ENCODE measurements around the gene RAD18. TPM values are rescaled to one million over a fixed set of nuclear protein-coding genes. Genes with fewer than 3 reads are reported as not detected.
A peak's percentile ranks its signal among the peaks of the same experiment; 100 is the strongest.

Gene RAD18
- total RNA-seq, 1 donor from 2014 or later, result 6.0 TPM

DNA sequence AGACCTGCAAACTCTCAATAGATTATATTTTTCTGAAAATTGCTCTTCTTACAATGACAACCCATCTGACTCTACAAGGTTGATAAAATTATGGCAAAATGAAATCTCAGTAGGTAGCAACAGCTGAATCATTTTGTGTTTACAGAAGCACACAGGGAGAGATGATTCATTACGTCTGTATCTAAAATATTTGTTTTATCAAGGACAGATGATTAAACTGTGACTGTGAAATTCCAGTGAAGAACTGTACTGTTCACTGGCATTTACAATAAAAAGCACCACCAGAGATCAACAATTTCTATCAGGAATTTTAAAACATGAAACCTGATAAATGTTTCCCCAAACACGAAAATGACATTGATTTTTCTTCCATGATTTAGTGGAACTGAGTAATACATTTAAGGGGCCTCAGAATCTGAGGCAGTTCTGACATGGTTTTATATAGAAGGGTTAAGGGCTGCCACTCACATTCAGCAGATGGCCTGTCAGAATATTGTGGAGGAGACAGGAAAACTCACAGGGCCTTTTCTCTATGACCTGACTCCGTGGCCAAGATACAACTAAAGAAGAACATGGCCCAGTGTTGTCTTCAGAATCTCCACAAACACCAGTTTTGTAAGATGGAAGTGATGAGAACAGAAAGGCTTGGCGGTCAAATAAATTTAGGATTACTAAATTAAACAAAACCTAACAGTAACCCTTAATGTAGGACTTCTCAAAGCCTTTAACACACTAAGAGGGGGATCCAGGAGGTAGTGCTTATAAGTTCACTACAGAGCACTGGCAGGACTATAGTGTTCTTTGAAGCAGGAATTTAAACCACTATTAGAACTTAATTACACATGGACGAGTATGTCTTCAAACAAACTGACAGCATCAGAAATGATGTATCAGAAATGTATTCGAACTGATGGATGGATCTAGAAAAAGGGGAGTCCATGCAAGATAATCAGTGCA lies 25.9 kb downstream of the RAD18 start:
- H3K4me2 ChIP-seq (ENCODE audit: low read length), result peak overlapping the region; percentile 65
- TF ChIP-seq, protein P1, sequence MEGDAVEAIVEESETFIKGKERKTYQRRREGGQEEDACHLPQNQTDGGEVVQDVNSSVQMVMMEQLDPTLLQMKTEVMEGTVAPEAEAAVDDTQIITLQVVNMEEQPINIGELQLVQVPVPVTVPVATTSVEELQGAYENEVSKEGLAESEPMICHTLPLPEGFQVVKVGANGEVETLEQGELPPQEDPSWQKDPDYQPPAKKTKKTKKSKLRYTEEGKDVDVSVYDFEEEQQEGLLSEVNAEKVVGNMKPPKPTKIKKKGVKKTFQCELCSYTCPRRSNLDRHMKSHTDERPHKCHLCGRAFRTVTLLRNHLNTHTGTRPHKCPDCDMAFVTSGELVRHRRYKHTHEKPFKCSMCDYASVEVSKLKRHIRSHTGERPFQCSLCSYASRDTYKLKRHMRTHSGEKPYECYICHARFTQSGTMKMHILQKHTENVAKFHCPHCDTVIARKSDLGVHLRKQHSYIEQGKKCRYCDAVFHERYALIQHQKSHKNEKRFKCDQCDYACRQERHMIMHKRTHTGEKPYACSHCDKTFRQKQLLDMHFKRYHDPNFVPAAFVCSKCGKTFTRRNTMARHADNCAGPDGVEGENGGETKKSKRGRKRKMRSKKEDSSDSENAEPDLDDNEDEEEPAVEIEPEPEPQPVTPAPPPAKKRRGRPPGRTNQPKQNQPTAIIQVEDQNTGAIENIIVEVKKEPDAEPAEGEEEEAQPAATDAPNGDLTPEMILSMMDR (IDR thresholded peaks at IDR 0.05; ENCODE audit: insufficient read depth, low read depth, low read length), result no peak
- TF ChIP-seq EZH2 (IDR thresholded peaks at IDR 0.05; ENCODE audit: insufficient read depth, low read length), result no peak
- peak overlapping the region; percentile 93 for H3K27ac ChIP-seq (ENCODE audit: low read depth, low read length)
- H3K36me3 ChIP-seq (ENCODE audit: insufficient read depth, low read length), result peaks cover 20% of the 10 kb centered on the region
- no peaks in the 10 kb centered on the region for H3K27me3 Mint-ChIP-seq (ENCODE audit: low read depth, unreplicated experiment)
- peak; percentile 70 for FAIRE-seq
- H3K4me1 Mint-ChIP-seq (ENCODE audit: low read depth, unreplicated experiment), result peaks cover 14% of the 10 kb centered on the region
- H3K4me1 ChIP-seq (ENCODE audit: insufficient read depth, low read length), result peaks cover 25% of the 10 kb centered on the region
- no peak overlapping the region for H3K4me3 Mint-ChIP-seq (ENCODE audit: unreplicated experiment)
- H3K4me3 ChIP-seq (ENCODE audit: insufficient read depth, low read depth, low read length), result peak overlapping the region; percentile 13
- no peaks in the 10 kb centered on the region for H3K27me3 ChIP-seq (ENCODE audit: insufficient read depth, low read length)
- peak overlapping the region; percentile 89 for H3K27ac Mint-ChIP-seq (ENCODE audit: unreplicated experiment)
- no peak overlapping the region for H2AFZ ChIP-seq (ENCODE audit: low read depth, low read length)
- DNase-seq (ENCODE audit: low read depth), result peak; percentile 90
- H3K79me2 ChIP-seq (ENCODE audit: insufficient read depth, low read length), result peaks cover 3% of the 10 kb centered on the region
- H3K9me3 Mint-ChIP-seq (ENCODE audit: unreplicated experiment), result no peaks in the 10 kb centered on the region
- H4K20me1 ChIP-seq (ENCODE audit: insufficient read depth, low read length), result no peaks in the 10 kb centered on the region
- no peaks in the 10 kb centered on the region for H3K36me3 Mint-ChIP-seq (ENCODE audit: low read depth, unreplicated experiment)
- H3K9me3 ChIP-seq (ENCODE audit: insufficient read depth, low read depth, low read length), result no peaks in the 10 kb centered on the region
- H3K9ac ChIP-seq (ENCODE audit: low read length), result peak overlapping the region; percentile 73

DNA sequence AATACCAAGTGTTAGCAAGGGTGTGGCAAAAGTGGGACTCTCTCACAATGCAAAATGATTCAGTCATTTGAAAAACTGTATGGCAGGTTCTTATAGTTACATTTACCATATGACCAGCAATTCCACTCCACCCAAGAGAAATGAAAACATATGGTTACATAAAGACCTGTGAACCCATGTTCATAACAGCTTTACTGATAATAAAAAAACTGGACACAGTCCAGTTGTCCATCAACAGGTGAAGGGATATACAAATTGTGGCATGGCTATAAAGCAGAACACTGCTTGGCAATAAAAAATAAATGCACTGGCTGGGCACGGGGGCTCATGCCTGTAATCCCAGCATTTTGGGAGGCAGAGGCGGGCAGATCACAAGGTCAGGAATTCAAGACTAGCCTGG lies 30.8 kb downstream of the RAD18 start:
- no peaks in the 10 kb centered on the region for H4K20me1 ChIP-seq (ENCODE audit: insufficient read depth, low read length)
- H3K36me3 ChIP-seq (ENCODE audit: insufficient read depth, low read length), result peaks cover 4% of the 10 kb centered on the region
- peaks cover 9% of the 10 kb centered on the region for H3K4me1 Mint-ChIP-seq (ENCODE audit: low read depth, unreplicated experiment)
- peaks cover 4% of the 10 kb centered on the region for H3K79me2 ChIP-seq (ENCODE audit: insufficient read depth, low read length)
- no peak overlapping the region for H3K4me2 ChIP-seq (ENCODE audit: low read length)
- H3K27me3 ChIP-seq (ENCODE audit: insufficient read depth, low read length), result no peaks in the 10 kb centered on the region
- DNase-seq (ENCODE audit: low read depth), result no peak
- H3K9me3 ChIP-seq (ENCODE audit: insufficient read depth, low read depth, low read length), result no peaks in the 10 kb centered on the region
- FAIRE-seq, result no peak
- peaks cover 13% of the 10 kb centered on the region for H3K4me1 ChIP-seq (ENCODE audit: insufficient read depth, low read length)
- no peak overlapping the region for H3K27ac ChIP-seq (ENCODE audit: low read depth, low read length)
- no peaks in the 10 kb centered on the region for H3K36me3 Mint-ChIP-seq (ENCODE audit: low read depth, unreplicated experiment)
- H3K9me3 Mint-ChIP-seq (ENCODE audit: unreplicated experiment), result no peaks in the 10 kb centered on the region
- no peak overlapping the region for H3K4me3 Mint-ChIP-seq (ENCODE audit: unreplicated experiment)
- TF ChIP-seq, protein P1 (IDR thresholded peaks at IDR 0.05; ENCODE audit: insufficient read depth, low read depth, low read length), result no peak
- no peak for TF ChIP-seq EZH2 (IDR thresholded peaks at IDR 0.05; ENCODE audit: insufficient read depth, low read length)
- no peak overlapping the region for H3K27ac Mint-ChIP-seq (ENCODE audit: unreplicated experiment)
- H3K27me3 Mint-ChIP-seq (ENCODE audit: low read depth, unreplicated experiment), result no peaks in the 10 kb centered on the region
- no peak overlapping the region for H3K9ac ChIP-seq (ENCODE audit: low read length)
- H2AFZ ChIP-seq (ENCODE audit: low read depth, low read length), result no peak overlapping the region
- H3K4me3 ChIP-seq (ENCODE audit: insufficient read depth, low read depth, low read length), result no peak overlapping the region

DNA sequence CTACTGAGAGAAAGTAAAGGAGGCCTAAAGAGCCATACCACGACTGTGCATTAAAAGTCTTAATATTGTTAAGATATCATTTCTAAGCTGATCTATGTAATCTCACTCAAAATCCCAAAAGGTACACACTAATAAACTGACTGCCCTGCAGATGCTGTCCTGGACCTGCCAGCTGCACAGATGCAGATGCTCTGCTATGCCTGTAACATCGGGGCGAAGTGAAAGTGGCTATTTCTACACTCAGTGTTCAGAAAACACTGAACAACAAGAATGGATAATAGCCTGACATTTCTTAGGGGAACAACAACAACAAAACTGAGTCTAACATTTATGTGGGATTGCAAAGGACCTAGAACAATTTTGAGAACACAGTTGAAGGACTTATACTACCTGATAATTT lies 31.9 kb downstream of the RAD18 start:
- H3K9ac ChIP-seq (ENCODE audit: low read length), result no peak overlapping the region
- FAIRE-seq (peak; percentile 20), DNase-seq (ENCODE audit: low read depth) (no peak)
- Mint-ChIP-seq H3K4me3 (ENCODE audit: unreplicated experiment) (no peak overlapping the region), H3K4me1 (ENCODE audit: low read depth, unreplicated experiment) (no peaks in the 10 kb centered on the region), H3K27ac (ENCODE audit: unreplicated experiment) (no peak overlapping the region), H3K27me3 (ENCODE audit: low read depth, unreplicated experiment) (no peaks in the 10 kb centered on the region), H3K9me3 (ENCODE audit: unreplicated experiment) (peaks cover 2% of the 10 kb centered on the region), H3K36me3 (ENCODE audit: low read depth, unreplicated experiment) (no peaks in the 10 kb centered on the region)
- H2AFZ ChIP-seq (ENCODE audit: low read depth, low read length), result no peak overlapping the region
- H3K27me3 ChIP-seq (ENCODE audit: insufficient read depth, low read length), result no peaks in the 10 kb centered on the region
- H3K4me3 ChIP-seq (ENCODE audit: insufficient read depth, low read depth, low read length), result no peak overlapping the region
- no peak overlapping the region for H3K27ac ChIP-seq (ENCODE audit: low read depth, low read length)
- H3K79me2 ChIP-seq (ENCODE audit: insufficient read depth, low read length), result peaks cover 4% of the 10 kb centered on the region
- no peaks in the 10 kb centered on the region for H4K20me1 ChIP-seq (ENCODE audit: insufficient read depth, low read length)
- peak overlapping the region; percentile 27 for H3K4me2 ChIP-seq (ENCODE audit: low read length)
- TF ChIP-seq EZH2 (IDR thresholded peaks at IDR 0.05; ENCODE audit: insufficient read depth, low read length), result no peak
- TF ChIP-seq, protein P1 (IDR thresholded peaks at IDR 0.05; ENCODE audit: insufficient read depth, low read depth, low read length), result no peak
- H3K36me3 ChIP-seq (ENCODE audit: insufficient read depth, low read length), result peaks cover 4% of the 10 kb centered on the region
- H3K9me3 ChIP-seq (ENCODE audit: insufficient read depth, low read depth, low read length), result no peaks in the 10 kb centered on the region
- H3K4me1 ChIP-seq (ENCODE audit: insufficient read depth, low read length), result peaks cover 3% of the 10 kb centered on the region

Data from astrocyte (in vitro differentiated cells and primary cell).